ENCODE measurements around the gene PTPRD.

PTPRD gene

DNA sequence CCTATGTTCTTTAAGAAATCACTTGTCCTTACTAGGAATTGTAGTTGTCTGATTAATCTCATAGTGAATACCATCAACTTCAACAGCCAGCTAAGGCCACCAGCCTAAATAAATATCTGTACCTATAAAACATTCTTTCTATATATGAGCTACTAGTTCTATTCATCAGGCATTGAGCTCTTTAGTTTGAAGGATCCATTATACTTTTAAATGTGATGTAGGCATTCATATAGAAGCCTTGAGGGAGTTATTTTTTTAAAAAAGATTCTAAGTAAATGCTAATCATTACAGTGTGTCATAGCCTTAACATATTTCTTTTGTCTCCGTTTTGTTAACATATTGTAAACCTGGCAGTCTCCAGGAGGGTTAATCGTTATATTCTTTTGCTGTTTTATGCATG is 838.3 kb downstream of the PTPRD start:
- no peak overlapping the region for H3K4me3 ChIP-seq (replicated peaks; ENCODE audit: low read depth, low read length)
- DNase-seq (ENCODE audit: extremely low read depth, low read depth): no peak
- TF ChIP-seq, protein P1, sequence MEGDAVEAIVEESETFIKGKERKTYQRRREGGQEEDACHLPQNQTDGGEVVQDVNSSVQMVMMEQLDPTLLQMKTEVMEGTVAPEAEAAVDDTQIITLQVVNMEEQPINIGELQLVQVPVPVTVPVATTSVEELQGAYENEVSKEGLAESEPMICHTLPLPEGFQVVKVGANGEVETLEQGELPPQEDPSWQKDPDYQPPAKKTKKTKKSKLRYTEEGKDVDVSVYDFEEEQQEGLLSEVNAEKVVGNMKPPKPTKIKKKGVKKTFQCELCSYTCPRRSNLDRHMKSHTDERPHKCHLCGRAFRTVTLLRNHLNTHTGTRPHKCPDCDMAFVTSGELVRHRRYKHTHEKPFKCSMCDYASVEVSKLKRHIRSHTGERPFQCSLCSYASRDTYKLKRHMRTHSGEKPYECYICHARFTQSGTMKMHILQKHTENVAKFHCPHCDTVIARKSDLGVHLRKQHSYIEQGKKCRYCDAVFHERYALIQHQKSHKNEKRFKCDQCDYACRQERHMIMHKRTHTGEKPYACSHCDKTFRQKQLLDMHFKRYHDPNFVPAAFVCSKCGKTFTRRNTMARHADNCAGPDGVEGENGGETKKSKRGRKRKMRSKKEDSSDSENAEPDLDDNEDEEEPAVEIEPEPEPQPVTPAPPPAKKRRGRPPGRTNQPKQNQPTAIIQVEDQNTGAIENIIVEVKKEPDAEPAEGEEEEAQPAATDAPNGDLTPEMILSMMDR (IDR thresholded peaks at IDR 0.05; ENCODE audit: low read depth, low read length, missing control alignments): no peak

DNA sequence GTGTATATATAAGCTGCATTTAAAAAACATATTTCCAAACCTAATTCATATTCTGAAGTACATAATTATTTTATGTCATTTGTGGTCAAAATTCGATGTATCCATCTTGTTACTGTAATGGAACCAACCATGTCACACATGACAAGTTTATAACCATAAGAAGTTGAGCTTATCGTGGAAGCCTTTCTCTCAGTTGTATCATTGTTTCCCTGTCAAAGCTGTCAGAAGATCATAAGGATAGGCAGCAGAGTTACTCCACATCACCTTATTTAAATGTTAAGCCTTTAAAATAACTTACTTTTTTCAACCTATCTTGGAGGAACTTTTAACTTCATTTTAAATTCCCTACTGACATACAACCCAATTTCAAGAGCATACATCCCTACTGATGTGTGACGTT is 841.5 kb downstream of the PTPRD start:
- TF ChIP-seq, protein P1 (IDR thresholded peaks at IDR 0.05; ENCODE audit: low read depth, low read length, missing control alignments): no peak
- no peak for DNase-seq (ENCODE audit: extremely low read depth, low read depth)
- H3K4me3 ChIP-seq (replicated peaks; ENCODE audit: low read depth, low read length): no peak overlapping the region

DNA sequence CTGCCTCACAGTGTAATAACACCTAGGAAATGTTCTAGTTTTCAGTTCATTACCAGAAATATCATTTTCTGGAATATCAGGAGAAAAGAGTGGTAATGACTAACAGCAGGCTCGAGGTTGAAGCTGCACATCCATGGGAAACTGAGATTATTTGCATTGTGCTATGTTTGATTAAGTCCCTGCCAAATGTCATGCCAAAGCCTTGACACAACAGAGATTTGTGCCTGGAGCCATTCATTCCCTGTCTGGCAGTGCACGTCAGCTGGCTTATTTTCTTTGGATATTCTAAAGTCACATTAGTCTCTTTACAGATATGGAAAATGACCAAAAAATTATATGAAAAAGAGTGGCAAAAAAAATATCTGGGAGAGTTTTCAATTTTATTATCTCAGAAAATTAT is 848.0 kb downstream of the PTPRD start:
- no peak for DNase-seq (ENCODE audit: extremely low read depth, low read depth)
- TF ChIP-seq, protein P1 (IDR thresholded peaks at IDR 0.05; ENCODE audit: low read depth, low read length, missing control alignments): no peak
- H3K4me3 ChIP-seq (replicated peaks; ENCODE audit: low read depth, low read length): no peak overlapping the region

DNA sequence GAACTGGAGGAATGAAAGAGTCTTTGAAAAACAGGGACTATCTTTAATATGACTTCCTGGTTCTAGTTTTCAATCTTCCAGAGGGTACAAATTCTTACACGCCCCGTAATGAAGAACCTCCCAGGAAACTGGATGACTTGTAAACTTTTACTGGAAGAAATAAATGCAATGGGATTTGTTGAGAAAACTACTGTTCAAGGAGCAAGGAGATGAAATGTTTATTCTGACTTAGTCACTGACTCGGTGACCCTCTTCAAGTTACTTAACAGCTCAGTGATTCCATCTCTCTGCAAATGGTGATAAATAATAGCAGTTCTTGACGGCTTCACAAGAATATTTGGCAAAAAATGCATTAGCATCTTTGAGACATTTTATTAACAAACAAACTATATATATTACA is 858.6 kb downstream of the PTPRD start:
- TF ChIP-seq, protein P1 (IDR thresholded peaks at IDR 0.05; ENCODE audit: low read depth, low read length, missing control alignments): no peak
- no peak for DNase-seq (ENCODE audit: extremely low read depth, low read depth)
- H3K4me3 ChIP-seq (replicated peaks; ENCODE audit: low read depth, low read length): no peak overlapping the region

DNA sequence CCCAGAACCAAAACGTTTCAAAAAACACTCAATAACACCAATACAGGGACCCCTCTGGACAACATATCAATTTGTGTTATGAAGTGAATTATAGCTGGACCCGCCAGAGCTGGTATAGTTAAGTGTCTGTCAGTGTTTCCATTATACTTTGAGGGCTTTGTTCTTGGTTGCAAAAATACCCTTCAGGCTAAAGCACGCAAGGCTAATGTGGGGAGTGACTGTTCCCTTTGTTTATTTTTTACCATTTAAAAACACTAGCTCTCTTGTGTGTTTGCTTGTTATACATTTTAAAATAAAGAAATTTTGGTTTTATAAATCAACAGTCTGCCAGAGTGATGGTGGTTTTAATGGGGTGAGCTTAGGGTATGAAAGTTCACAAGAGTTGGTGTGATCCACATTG is 859.5 kb downstream of the PTPRD start:
- TF ChIP-seq, protein P1 (IDR thresholded peaks at IDR 0.05; ENCODE audit: low read depth, low read length, missing control alignments): no peak
- H3K4me3 ChIP-seq (replicated peaks; ENCODE audit: low read depth, low read length): no peak overlapping the region
- no peak for DNase-seq (ENCODE audit: extremely low read depth, low read depth)

DNA sequence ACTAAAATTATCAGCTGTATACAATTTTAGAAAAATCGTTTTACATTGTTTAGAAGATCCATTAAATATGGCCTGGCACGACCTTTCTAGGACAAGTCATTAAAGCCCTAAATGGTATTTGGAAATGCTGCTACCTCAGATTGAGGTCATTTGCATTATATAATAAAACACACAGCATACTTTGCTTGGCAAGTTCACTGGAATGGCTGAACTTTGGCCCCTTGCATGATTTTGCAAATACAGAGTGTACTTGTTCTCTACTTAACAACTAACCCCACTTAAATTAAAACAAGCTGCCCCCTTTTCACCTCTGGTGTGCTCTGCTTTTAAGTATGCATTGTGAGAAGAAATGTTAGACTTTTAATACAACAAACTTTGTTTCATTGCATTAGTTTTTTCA is 860.1 kb downstream of the PTPRD start:
- TF ChIP-seq, protein P1 (IDR thresholded peaks at IDR 0.05; ENCODE audit: low read depth, low read length, missing control alignments): no peak
- DNase-seq (ENCODE audit: extremely low read depth, low read depth): no peak
- H3K4me3 ChIP-seq (replicated peaks; ENCODE audit: low read depth, low read length): no peak overlapping the region

DNA sequence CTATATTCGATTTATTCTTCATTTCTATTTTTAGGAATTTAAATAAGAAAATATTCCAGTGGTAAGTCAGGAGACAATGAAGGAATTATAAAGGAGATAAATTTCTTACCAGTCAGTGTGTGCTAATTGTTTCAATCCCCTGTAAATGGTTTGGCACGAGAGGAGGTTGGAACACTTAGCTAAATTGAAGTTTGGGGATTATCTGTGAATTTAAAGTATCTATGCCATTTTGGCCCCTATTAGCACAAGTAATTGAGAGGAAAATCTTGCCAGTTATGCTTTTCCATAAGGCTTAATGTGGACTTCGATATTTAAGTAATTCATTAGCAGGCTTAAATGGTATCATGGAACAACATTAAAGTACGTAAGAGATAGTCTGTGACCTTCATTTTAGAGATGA is 860.8 kb downstream of the PTPRD start:
- no peak overlapping the region for H3K4me3 ChIP-seq (replicated peaks; ENCODE audit: low read depth, low read length)
- TF ChIP-seq, protein P1 (IDR thresholded peaks at IDR 0.05; ENCODE audit: low read depth, low read length, missing control alignments): no peak
- no peak for DNase-seq (ENCODE audit: extremely low read depth, low read depth)
